Cardiac fibroblast (primary cell): ENCODE results near the gene NAALADL2.

Experiments used
- DNase-seq, 2 donors: peaks; one replicate each; pipeline versions ENCODE4 v3.0.0 to v3.0.0-alpha.2; 2010; ENCODE audit warnings: low read depth in 2 of 2
- H3K4me3 ChIP-seq, 2 donors: replicated peaks in 1 of 2; 1 replicate in 1 of 2; 2 replicates in 1 of 2; pipeline ENCODE4 v1.5.1; 2011; ENCODE audit warnings: low read depth in 2 of 2, low read length in 2 of 2, mild to moderate bottlenecking in 2 of 2, moderate library complexity in 1 of 2
- CTCF ChIP-seq: IDR thresholded peaks from one replicate; pipeline ENCODE4 v1.5.1; 2011; ENCODE audit warnings: low read depth, mild to moderate bottlenecking, low read length, inconsistent platforms

The NAALADL2 gene

GRCh38 chr3:175479800-175480199 is 620.7 kb downstream of the NAALADL2 start:
- H3K4me3 ChIP-seq, result no peak overlapping the region
- TF ChIP-seq CTCF, result no peak
- no peak for DNase-seq

- no peak for TF ChIP-seq CTCF
- H3K4me3 ChIP-seq, result no peak overlapping the region
- no peak for DNase-seq
Observed at GRCh38 chr3:175484666-175485065, 625.5 kb downstream of the NAALADL2 start.

- TF ChIP-seq CTCF, result no peak
- no peak overlapping the region for H3K4me3 ChIP-seq
- DNase-seq, result no peak
Observed at GRCh38 chr3:175485436-175485835, 626.3 kb downstream of the NAALADL2 start.

- no peak overlapping the region for H3K4me3 ChIP-seq
- TF ChIP-seq CTCF, result no peak
- no peak for DNase-seq
Observed at GRCh38 chr3:175486255-175486654, 627.1 kb downstream of the NAALADL2 start.

GRCh38 chr3:175489406-175489805 is 630.3 kb downstream of the NAALADL2 start:
- no peak overlapping the region for H3K4me3 ChIP-seq
- DNase-seq, result no peak
- no peak for TF ChIP-seq CTCF

- no peak for TF ChIP-seq CTCF
- DNase-seq, result no peak
- no peak overlapping the region for H3K4me3 ChIP-seq
Observed at GRCh38 chr3:175493301-175493700, 634.2 kb downstream of the NAALADL2 start.

- H3K4me3 ChIP-seq, result no peak overlapping the region
- no peak for TF ChIP-seq CTCF
- no peak for DNase-seq
Observed at GRCh38 chr3:175495331-175495730, 636.2 kb downstream of the NAALADL2 start.
